ENCODE data around the gene FAM200A. TPM values are rescaled to one million over a fixed set of nuclear protein-coding genes. Genes with fewer than 3 reads are reported as not detected.
"Not testable (repeated sequence)": the region's sequence is repeated elsewhere in the genome, so short reads cannot be mapped to it uniquely, and the experiment has no call there.

The FAM200A gene
- total RNA-seq, 2 experiments from 2014 or later: 3.3 to 3.8 TPM

GRCh38 chr7:99573257-99573656 is 21.3 kb upstream of the FAM200A start:
- Mint-ChIP-seq H3K27me3 (ENCODE audit: low read depth) (no peaks in the 10 kb centered on the region), H3K27ac (no peak overlapping the region), H3K36me3 (ENCODE audit: low read depth) (peaks cover 36% of the 10 kb centered on the region), H3K9me3 (no peaks in the 10 kb centered on the region), H3K4me1 (ENCODE audit: low read depth) (peaks cover 3% of the 10 kb centered on the region), H3K4me3 (no peak overlapping the region)
- DNase-seq: no peak
- CTCF ChIA-PET: interaction anchor here (0.7 kb wide), 1 partner anchor 42 kb away, joined by 3 read pairs; no protein-coding TSS in a partner anchor
- intact Hi-C loops (cut with micrococcal nuclease): no loop called here

GRCh38 chr7:99571768-99572167 is 19.9 kb upstream of the FAM200A start:
- H3K36me3 Mint-ChIP-seq (ENCODE audit: low read depth): peaks cover 38% of the 10 kb centered on the region
- H3K27ac Mint-ChIP-seq: no peak overlapping the region
- no peak overlapping the region for H3K4me3 Mint-ChIP-seq
- intact Hi-C loops (cut with micrococcal nuclease): no loop called here
- no peaks in the 10 kb centered on the region for H3K27me3 Mint-ChIP-seq (ENCODE audit: low read depth)
- CTCF ChIA-PET: interaction anchor here (0.6 to 1.8 kb wide), 3 partner anchors 9 to 640 kb away, joined by 3 to 6 read pairs (median 3); no protein-coding TSS in a partner anchor
- DNase-seq: no peak
- no peaks in the 10 kb centered on the region for H3K9me3 Mint-ChIP-seq
- peaks cover 3% of the 10 kb centered on the region for H3K4me1 Mint-ChIP-seq (ENCODE audit: low read depth)

- DNase-seq; intact Hi-C loops (cut with micrococcal nuclease); H3K27me3 Mint-ChIP-seq (ENCODE audit: low read depth); H3K27ac Mint-ChIP-seq; H3K9me3 Mint-ChIP-seq; CTCF ChIA-PET; H3K4me3 Mint-ChIP-seq: not testable (repeated sequence)
- peaks cover 50% of the 10 kb centered on the region for H3K36me3 Mint-ChIP-seq (ENCODE audit: low read depth)
- peaks cover 12% of the 10 kb centered on the region for H3K4me1 Mint-ChIP-seq (ENCODE audit: low read depth)
These were observed 16.9 kb upstream of the FAM200A start for GRCh38 chr7:99568770-99569169.

- Mint-ChIP-seq H3K27me3 (ENCODE audit: low read depth) (no peaks in the 10 kb centered on the region), H3K36me3 (ENCODE audit: low read depth) (peaks cover 48% of the 10 kb centered on the region), H3K27ac (peak overlapping the region; percentile 51)
These were observed 11.7 kb upstream of the FAM200A start for GRCh38 chr7:99563650-99564049.

GRCh38 chr7:99562832-99563231 is 10.9 kb upstream of the FAM200A start:
- H3K4me3 Mint-ChIP-seq: no peak overlapping the region
- intact Hi-C loops (cut with micrococcal nuclease): loop anchor here (2.0 kb wide), 1 partner anchor 54 kb away; the partner anchor contains the start of gene ZSCAN25

More at GRCh38 chr7:99563650-99564049, 11.7 kb upstream of the FAM200A start:
- DNase-seq: no peak
- Mint-ChIP-seq H3K4me3 (no peak overlapping the region), H3K9me3 (no peaks in the 10 kb centered on the region), H3K4me1 (ENCODE audit: low read depth) (peaks cover 42% of the 10 kb centered on the region)
- intact Hi-C loops (cut with micrococcal nuclease): loop anchor here (2.0 kb wide), 1 partner anchor 53 kb away; the partner anchor contains the start of gene ZSCAN25
- CTCF ChIA-PET: no interaction called here

GRCh38 chr7:99562114-99562784 is 10.3 kb upstream of the FAM200A start:
- DNase-seq: no peak
- intact Hi-C loops (cut with micrococcal nuclease): loop anchor here (2.0 kb wide), 1 partner anchor 55 kb away; the partner anchor contains the start of gene ZSCAN25
- H3K27me3 Mint-ChIP-seq (ENCODE audit: low read depth): no peaks in the 10 kb centered on the region
- CTCF ChIA-PET: no interaction called here
- H3K4me1 Mint-ChIP-seq (ENCODE audit: low read depth): peaks cover 45% of the 10 kb centered on the region
- peak overlapping the region; percentile 83 for H3K27ac Mint-ChIP-seq
- H3K36me3 Mint-ChIP-seq (ENCODE audit: low read depth): peaks cover 55% of the 10 kb centered on the region
- no peaks in the 10 kb centered on the region for H3K9me3 Mint-ChIP-seq
- H3K4me3 Mint-ChIP-seq: no peak overlapping the region

More at GRCh38 chr7:99562832-99563231, 10.9 kb upstream of the FAM200A start:
- peak; percentile 77 for DNase-seq
- Mint-ChIP-seq H3K9me3 (no peaks in the 10 kb centered on the region), H3K4me1 (ENCODE audit: low read depth) (peaks cover 42% of the 10 kb centered on the region), H3K27me3 (ENCODE audit: low read depth) (no peaks in the 10 kb centered on the region), H3K36me3 (ENCODE audit: low read depth) (peaks cover 53% of the 10 kb centered on the region), H3K27ac (peak overlapping the region; percentile 83)
- CTCF ChIA-PET: no interaction called here

- no peaks in the 10 kb centered on the region for H3K9me3 Mint-ChIP-seq
- H3K4me3 Mint-ChIP-seq: no peak overlapping the region
- intact Hi-C loops (cut with micrococcal nuclease): loop anchor here (2.0 kb wide), 1 partner anchor 55 kb away; the partner anchor contains the start of gene ZSCAN25
- peaks cover 58% of the 10 kb centered on the region for H3K36me3 Mint-ChIP-seq (ENCODE audit: low read depth)
- no peak for DNase-seq
- H3K27ac Mint-ChIP-seq: peak overlapping the region; percentile 83
- CTCF ChIA-PET: no interaction called here
- H3K4me1 Mint-ChIP-seq (ENCODE audit: low read depth): peaks cover 50% of the 10 kb centered on the region
- H3K27me3 Mint-ChIP-seq (ENCODE audit: low read depth): no peaks in the 10 kb centered on the region
These were observed 9.8 kb upstream of the FAM200A start for GRCh38 chr7:99561737-99562051.

GRCh38 chr7:99560834-99561736 is 9.2 kb upstream of the FAM200A start:
- Mint-ChIP-seq H3K27ac (peak overlapping the region; percentile 76), H3K4me1 (ENCODE audit: low read depth) (peaks cover 55% of the 10 kb centered on the region), H3K9me3 (no peaks in the 10 kb centered on the region), H3K4me3 (peak overlapping the region; percentile 25), H3K27me3 (ENCODE audit: low read depth) (no peaks in the 10 kb centered on the region), H3K36me3 (ENCODE audit: low read depth) (peaks cover 57% of the 10 kb centered on the region)
- intact Hi-C loops (cut with micrococcal nuclease): no loop called here
- no peak for DNase-seq
- CTCF ChIA-PET: interaction anchor here (0.5 kb wide), 1 partner anchor 70 kb away, joined by 5 read pairs; no protein-coding TSS in a partner anchor

GRCh38 chr7:99559175-99559915 is 7.4 kb upstream of the FAM200A start:
- intact Hi-C loops (cut with micrococcal nuclease): loop anchor here (2.0 to 10.0 kb wide), 3 partner anchors 87 to 455 kb away; partner anchors contain the start of genes BUD31, PDAP1, ZKSCAN1 and ZNF789
- H3K27me3 Mint-ChIP-seq (ENCODE audit: low read depth): no peaks in the 10 kb centered on the region
- peak overlapping the region; percentile 91 for H3K4me3 Mint-ChIP-seq
- no peak for DNase-seq
- H3K36me3 Mint-ChIP-seq (ENCODE audit: low read depth): peaks cover 56% of the 10 kb centered on the region
- H3K4me1 Mint-ChIP-seq (ENCODE audit: low read depth): peaks cover 61% of the 10 kb centered on the region
- peak overlapping the region; percentile 96 for H3K27ac Mint-ChIP-seq
- H3K9me3 Mint-ChIP-seq: no peaks in the 10 kb centered on the region
- CTCF ChIA-PET: no interaction called here

- peaks cover 53% of the 10 kb centered on the region for H3K4me1 Mint-ChIP-seq (ENCODE audit: low read depth)
- H3K27ac Mint-ChIP-seq: peak within 1 kb of the TSS; percentile 96
- H3K4me3 Mint-ChIP-seq: peak within 1 kb of the TSS; percentile 91
- CTCF ChIA-PET: interaction anchor here (0.6 to 1.7 kb wide), 4 partner anchors 9 to 556 kb away, joined by 3 to 5 read pairs (median 4); partner anchors contain the start of gene ZKSCAN5
- H3K36me3 Mint-ChIP-seq (ENCODE audit: low read depth): peaks cover 53% of the 10 kb centered on the region
- DNase-seq: peak; percentile 89
- intact Hi-C loops (cut with micrococcal nuclease): loop anchor here (1.0 to 10.0 kb wide), 4 partner anchors 54 to 456 kb away; partner anchors contain the start of genes BUD31, PDAP1, ZKSCAN1 and ZKSCAN5
- H3K27me3 Mint-ChIP-seq (ENCODE audit: low read depth): no peaks in the 10 kb centered on the region
- H3K9me3 Mint-ChIP-seq: no peaks in the 10 kb centered on the region
These were observed 6.6 kb upstream of the FAM200A start, which contains the start of gene ZNF655 for GRCh38 chr7:99558306-99559174. Gene ZNF655 (plus strand): TSS chr7:99558642. CDS start chr7:99560560, 1,918 bp downstream.

- H3K27me3 Mint-ChIP-seq (ENCODE audit: low read depth): no peaks in the 10 kb centered on the region
- CTCF ChIA-PET: interaction anchor here (0.6 to 1.7 kb wide), 4 partner anchors 32 to 148 kb away, joined by 3 to 5 read pairs (median 4); partner anchors contain the start of gene ZKSCAN5
- H3K4me1 Mint-ChIP-seq (ENCODE audit: low read depth): peaks cover 50% of the 10 kb centered on the region
- H3K9me3 Mint-ChIP-seq: no peaks in the 10 kb centered on the region
- intact Hi-C loops (cut with micrococcal nuclease): loop anchor here (1.0 to 10.0 kb wide), 4 partner anchors 54 to 457 kb away; partner anchors contain the start of genes BUD31, PDAP1, ZKSCAN1 and ZKSCAN5
- H3K36me3 Mint-ChIP-seq (ENCODE audit: low read depth): peaks cover 50% of the 10 kb centered on the region
- peak overlapping the region; percentile 91 for H3K4me3 Mint-ChIP-seq
- peak overlapping the region; percentile 96 for H3K27ac Mint-ChIP-seq
- DNase-seq: no peak
These were observed 6.0 kb upstream of the FAM200A start for GRCh38 chr7:99557940-99558305.

All from activated naive CD4-positive, alpha-beta T cell treated with anti-CD3 and anti-CD28 coated beads for 36 hours (primary cell).